K562 (cell line): ENCODE results near the gene CRYBG1. TPM values are rescaled to one million over a fixed set of nuclear protein-coding genes. Genes with fewer than 3 reads are reported as not detected.
A peak's percentile ranks its signal among the peaks of the same experiment; 100 is the strongest.

Source experiments
- ATF6 ChIP-seq: sonication (generic); formaldehyde crosslinking; IDR thresholded peaks from 2 replicates; pipeline ENCODE4 v1.4.0; 2020; ENCODE audit warnings: mild to moderate bottlenecking, missing genetic modification reagents
- FOXP1 ChIP-seq: sonication (generic); formaldehyde crosslinking; IDR thresholded peaks from 2 replicates; pipeline ENCODE4 v1.8.0; 2022; ENCODE audit warnings: mild to moderate bottlenecking, missing genetic modification reagents
- GTF2E2 ChIP-seq: fragments of 200-800 bp; sonication (Bioruptor generic); IDR thresholded peaks from 2 replicates; pipeline ENCODE4 v1.6.1; 2016; ENCODE audit warnings: missing genetic modification characterization, missing compliant biosample characterization
- HNRNPLL ChIP-seq: fragments of 200-400 bp; formaldehyde crosslinking; IDR thresholded peaks from 2 replicates; pipeline ENCODE4 v1.6.1; 2017; ENCODE audit warnings: low read length, low read depth, mild to moderate bottlenecking; ENCODE audit not compliant: poor library complexity, severe bottlenecking
- KDM4B ChIP-seq, 2 experiments: fragments of 450-650 bp in 1 of 2; sonication (generic) in 1 of 2; IDR thresholded peaks; 2 replicates each; pipeline ENCODE4 v1.6.1; 2016 to 2017; ENCODE audit warnings: borderline replicate concordance in 2 of 2, antibody characterized with exemption in 1 of 2, low read depth in 1 of 2, mild to moderate bottlenecking in 1 of 2
- MYNN ChIP-seq, 2 experiments: sonication (generic); formaldehyde crosslinking in 1 of 2; IDR thresholded peaks; 2 replicates each; pipeline versions ENCODE4 v1.5.0 to v1.6.1; 2016 to 2020; ENCODE audit warnings: antibody characterized with exemption in 1 of 2, missing genetic modification reagents in 1 of 2
- SIN3A ChIP-seq, 2 experiments: fragments of 150-350 bp in 1 of 2; IDR thresholded peaks; 2 replicates each; pipeline ENCODE4 v1.6.1; 2011 to 2016; ENCODE audit warnings: borderline replicate concordance in 2 of 2, low read depth in 2 of 2, low read length in 2 of 2, mild to moderate bottlenecking in 2 of 2, moderate library complexity in 2 of 2; ENCODE audit not compliant: control insufficient read depth in 1 of 2
- THAP12 ChIP-seq: fragments of 250-450 bp; sonication (Bioruptor Pico); IDR thresholded peaks from 2 replicates; pipeline ENCODE4 v1.9.0; 2021; ENCODE audit warnings: mild to moderate bottlenecking, inconsistent platforms
- VEZF1 ChIP-seq: fragments of 200-800 bp; sonication (Bioruptor generic); IDR thresholded peaks from 2 replicates; pipeline ENCODE4 v1.6.1; 2017; ENCODE audit warnings: missing genetic modification characterization, missing compliant biosample characterization
- ZNF121 ChIP-seq: sonication (generic); formaldehyde crosslinking; conservative IDR thresholded peaks from 2 replicates; pipeline ENCODE4 v1.8.0; 2022; ENCODE audit warnings: missing genetic modification reagents
- ZNF584 ChIP-seq: fragments of 200-800 bp; sonication (Bioruptor generic); IDR thresholded peaks from 2 replicates; pipeline ENCODE4 v1.6.1; 2016; ENCODE audit warnings: low read depth, mild to moderate bottlenecking, missing genetic modification characterization, missing compliant biosample characterization
- ZNF609 ChIP-seq: sonication (generic); formaldehyde crosslinking; IDR thresholded peaks from 2 replicates; pipeline ENCODE4 v1.8.1; 2023; ENCODE audit warnings: missing genetic modification reagents, mild to moderate bottlenecking, borderline replicate concordance
- ZNF77 ChIP-seq: fragments of 250-450 bp; sonication (Bioruptor Pico); IDR thresholded peaks from 2 replicates; pipeline ENCODE4 v1.5.0; 2020
- polyA plus RNA-seq, 8 experiments: library from polyadenylated mRNA; depleted of rRNA in 4 of 8; stranded (reverse) in 5 of 8; unstranded in 3 of 8; fragments of >200 nt; fragmentation: Nextera tagmentation in 2 of 8; fragmentation: Illumina TruSeq in 1 of 8; extraction: Ambion mirVana in 2 of 8; extraction: Trizol in 1 of 8; gene quantifications; 2 replicates each; pipeline versions ENCODE4 v1.2.1 to v1.2.3, GENCODE V29; 2011 to 2014; ENCODE audit warnings: inconsistent platforms in 1 of 8, missing spikeins in 1 of 8
- total RNA-seq, 7 experiments: library from RNA; depleted of rRNA in 6 of 7; stranded (reverse); fragments of >200 nt in 6 of 7; fragmentation: Illumina TruSeq in 2 of 7; extraction: Trizol in 2 of 7; gene quantifications; 2 replicates each; pipeline versions ENCODE4 v1.2.1 to v1.2.3, GENCODE V29; 2011 to 2021; ENCODE audit warnings: low replicate concordance in 1 of 7

CRYBG1 gene
- total and polyA plus RNA-seq, 9 of the 15 experiments (the other 6 are each of a cell fraction or from before 2014, with no cell fraction given): 0.07 to 0.47 (median 0.11) TPM

- peak; percentile 87; the same call in 1 of the 2 replicates for TF ChIP-seq ZNF609 (CRISPR knock-in tag)
- no peak for TF ChIP-seq ZNF77 (CRISPR knock-in tag)
- peak; percentile 76; the same call in 1 of the 2 replicates for TF ChIP-seq GTF2E2 (tag)
- TF ChIP-seq MYNN (IDR thresholded peaks at IDR 0.05): peak; percentile 20; the same call in 1 of the 2 replicates
- no peak for TF ChIP-seq MYNN (CRISPR knock-in tag; IDR thresholded peaks at IDR 0.05)
- no peak for TF ChIP-seq ZNF121 (CRISPR knock-in tag)
- peak in 1 of 2 experiments; percentile 92; a peak in 2 of 4 replicates for TF ChIP-seq KDM4B (IDR thresholded peaks at IDR 0.05; ENCODE audit: borderline replicate concordance in 2 of 2, low read depth in 1 of 2)
- TF ChIP-seq VEZF1 (CRISPR knock-in tag): peak; percentile 71
- TF ChIP-seq ZNF584 (CRISPR knock-in tag): no peak
- TF ChIP-seq THAP12 (CRISPR knock-in tag): peak; percentile 76; the same call in 1 of the 2 replicates
- peak; percentile 81 for TF ChIP-seq HNRNPLL
- peak; percentile 92; the same call in 1 of the 2 replicates for TF ChIP-seq ATF6 (CRISPR knock-in tag)
- TF ChIP-seq SIN3A (IDR thresholded peaks at IDR 0.05; ENCODE audit: borderline replicate concordance in 2 of 2, control insufficient read depth in 1 of 2, low read depth in 2 of 2, low read length in 2 of 2): peak in 1 of 2 experiments; percentile 85; a peak in 1 of 4 replicates
- TF ChIP-seq FOXP1: no peak
These were observed 35.0 kb upstream of the CRYBG1 start, which contains the start of gene ATG5 (continued) for GRCh38 chr6:106325336-106326178.
